LNCaP clone FGC (cell line): ENCODE measurements around the gene FNDC4.

Experiments used
- DNase-seq: peaks from one replicate; pipeline ENCODE4 v3.0.0-alpha.2; 2011; ENCODE audit warnings: low read depth
- H3K4me3 ChIP-seq: 2 replicates; pipeline ENCODE4 v1.5.1; 2011; ENCODE audit warnings: mild to moderate bottlenecking, low read depth, low read length, control low read depth
- TF ChIP-seq, protein P1 (sequence below): IDR thresholded peaks from 2 replicates; pipeline ENCODE4 v1.5.1; 2012; ENCODE audit warnings: mild to moderate bottlenecking; ENCODE audit not compliant: control insufficient read depth, insufficient read depth; ENCODE audit errors: extremely low read depth

The FNDC4 gene

GRCh38 chr2:27471961-27472360 lies 23.0 kb downstream of the FNDC4 start:
- TF ChIP-seq, protein P1, sequence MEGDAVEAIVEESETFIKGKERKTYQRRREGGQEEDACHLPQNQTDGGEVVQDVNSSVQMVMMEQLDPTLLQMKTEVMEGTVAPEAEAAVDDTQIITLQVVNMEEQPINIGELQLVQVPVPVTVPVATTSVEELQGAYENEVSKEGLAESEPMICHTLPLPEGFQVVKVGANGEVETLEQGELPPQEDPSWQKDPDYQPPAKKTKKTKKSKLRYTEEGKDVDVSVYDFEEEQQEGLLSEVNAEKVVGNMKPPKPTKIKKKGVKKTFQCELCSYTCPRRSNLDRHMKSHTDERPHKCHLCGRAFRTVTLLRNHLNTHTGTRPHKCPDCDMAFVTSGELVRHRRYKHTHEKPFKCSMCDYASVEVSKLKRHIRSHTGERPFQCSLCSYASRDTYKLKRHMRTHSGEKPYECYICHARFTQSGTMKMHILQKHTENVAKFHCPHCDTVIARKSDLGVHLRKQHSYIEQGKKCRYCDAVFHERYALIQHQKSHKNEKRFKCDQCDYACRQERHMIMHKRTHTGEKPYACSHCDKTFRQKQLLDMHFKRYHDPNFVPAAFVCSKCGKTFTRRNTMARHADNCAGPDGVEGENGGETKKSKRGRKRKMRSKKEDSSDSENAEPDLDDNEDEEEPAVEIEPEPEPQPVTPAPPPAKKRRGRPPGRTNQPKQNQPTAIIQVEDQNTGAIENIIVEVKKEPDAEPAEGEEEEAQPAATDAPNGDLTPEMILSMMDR: no peak
- no peak for DNase-seq
- H3K4me3 ChIP-seq: no peak overlapping the region

DNA sequence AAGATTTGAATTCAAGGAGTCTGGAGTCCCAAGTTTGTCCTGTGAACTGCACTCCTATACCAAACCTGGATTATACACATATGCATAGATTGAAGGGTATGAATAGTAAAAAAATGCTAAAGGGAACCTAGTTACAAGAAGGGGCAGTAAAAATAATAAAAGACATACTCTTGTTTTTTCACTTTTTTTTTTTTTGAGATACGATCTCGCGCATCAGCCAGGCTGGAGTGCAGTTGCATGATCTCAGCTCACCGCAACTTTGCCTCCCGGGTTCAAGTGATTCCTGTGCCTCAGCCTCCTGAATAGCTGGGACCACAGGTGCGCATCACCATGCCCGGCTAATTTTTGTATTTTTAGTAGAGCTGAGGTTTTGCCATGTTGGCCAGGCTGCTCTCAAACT lies 30.6 kb downstream of the FNDC4 start:
- TF ChIP-seq, protein P1: no peak
- H3K4me3 ChIP-seq: no peak overlapping the region
- no peak for DNase-seq

GRCh38 chr2:27461118-27461517 lies 33.9 kb downstream of the FNDC4 start:
- H3K4me3 ChIP-seq: no peak overlapping the region
- DNase-seq: peak; percentile 35
- TF ChIP-seq, protein P1: no peak

- no peak for DNase-seq
- TF ChIP-seq, protein P1: no peak
- no peak overlapping the region for H3K4me3 ChIP-seq
These were observed 41.0 kb downstream of the FNDC4 start for GRCh38 chr2:27453968-27454367.

GRCh38 chr2:27451095-27451494 lies 43.9 kb downstream of the FNDC4 start:
- DNase-seq: no peak
- TF ChIP-seq, protein P1: no peak
- H3K4me3 ChIP-seq: no peak overlapping the region

GRCh38 chr2:27448381-27448780 lies 46.6 kb downstream of the FNDC4 start:
- no peak overlapping the region for H3K4me3 ChIP-seq
- DNase-seq: no peak
- TF ChIP-seq, protein P1: no peak

DNA sequence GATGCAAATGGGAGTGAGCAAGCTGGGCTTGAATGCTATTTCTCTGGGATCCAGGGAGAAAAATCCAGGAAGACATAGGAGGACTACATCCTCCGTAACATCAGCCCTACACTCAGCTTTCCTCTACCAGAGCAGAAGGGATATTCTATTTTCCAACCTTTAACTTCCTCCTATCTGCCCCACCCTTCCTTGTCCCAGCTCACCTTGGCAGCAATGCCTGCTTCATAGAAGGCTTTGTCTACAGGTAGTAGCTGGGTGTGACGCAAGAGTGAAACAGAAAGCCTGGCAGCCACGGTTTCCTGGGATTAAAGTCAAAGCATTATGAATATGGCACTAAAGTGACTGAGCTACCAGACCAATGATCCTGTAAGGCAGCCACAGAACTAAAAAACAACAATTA lies 48.9 kb downstream of the FNDC4 start:
- no peak overlapping the region for H3K4me3 ChIP-seq
- TF ChIP-seq, protein P1: no peak
- peak; percentile 67 for DNase-seq
